ENCODE data around the gene GLIS1.

DNA sequence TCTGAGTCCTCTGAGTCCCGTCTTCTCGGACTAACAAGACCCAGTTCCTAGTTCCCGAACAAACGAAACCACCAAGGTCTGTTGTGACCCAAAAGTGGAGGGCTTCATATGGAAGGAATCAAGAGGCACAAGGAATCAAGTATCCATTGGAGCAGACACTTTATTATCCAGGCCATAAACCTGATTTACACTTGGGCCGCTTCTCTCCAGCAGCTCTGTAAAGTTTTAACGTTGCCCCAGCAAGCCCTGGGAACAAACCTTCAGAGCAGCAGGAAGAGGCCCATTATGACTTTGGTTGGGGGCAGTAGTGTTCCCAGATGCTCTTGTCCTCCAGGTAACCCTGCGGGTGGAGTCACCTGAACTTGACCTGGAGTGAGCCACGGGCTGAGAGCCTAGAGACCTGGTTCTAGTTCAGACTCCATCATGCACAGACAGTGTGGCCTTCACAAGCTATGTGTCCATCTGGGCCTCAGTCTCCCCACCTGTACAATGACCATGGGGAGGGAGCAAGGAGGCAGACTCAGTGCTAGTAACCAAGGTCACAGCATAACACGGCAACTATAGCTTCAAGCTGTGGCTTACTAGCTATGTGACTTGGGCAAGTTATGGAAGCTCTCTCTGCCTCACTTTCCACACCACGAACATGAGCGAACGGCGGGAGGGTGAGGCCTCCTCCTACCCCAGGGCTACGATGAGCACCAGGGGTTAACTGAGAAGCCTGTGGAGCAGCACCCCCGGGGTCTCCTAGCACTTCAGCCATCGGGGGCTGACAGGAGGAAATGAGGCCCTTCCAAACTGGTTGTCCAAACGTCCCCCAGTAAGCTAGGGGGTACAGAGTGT, 95.7 kb downstream of the GLIS1 start:
- TF ChIP-seq, protein P1, sequence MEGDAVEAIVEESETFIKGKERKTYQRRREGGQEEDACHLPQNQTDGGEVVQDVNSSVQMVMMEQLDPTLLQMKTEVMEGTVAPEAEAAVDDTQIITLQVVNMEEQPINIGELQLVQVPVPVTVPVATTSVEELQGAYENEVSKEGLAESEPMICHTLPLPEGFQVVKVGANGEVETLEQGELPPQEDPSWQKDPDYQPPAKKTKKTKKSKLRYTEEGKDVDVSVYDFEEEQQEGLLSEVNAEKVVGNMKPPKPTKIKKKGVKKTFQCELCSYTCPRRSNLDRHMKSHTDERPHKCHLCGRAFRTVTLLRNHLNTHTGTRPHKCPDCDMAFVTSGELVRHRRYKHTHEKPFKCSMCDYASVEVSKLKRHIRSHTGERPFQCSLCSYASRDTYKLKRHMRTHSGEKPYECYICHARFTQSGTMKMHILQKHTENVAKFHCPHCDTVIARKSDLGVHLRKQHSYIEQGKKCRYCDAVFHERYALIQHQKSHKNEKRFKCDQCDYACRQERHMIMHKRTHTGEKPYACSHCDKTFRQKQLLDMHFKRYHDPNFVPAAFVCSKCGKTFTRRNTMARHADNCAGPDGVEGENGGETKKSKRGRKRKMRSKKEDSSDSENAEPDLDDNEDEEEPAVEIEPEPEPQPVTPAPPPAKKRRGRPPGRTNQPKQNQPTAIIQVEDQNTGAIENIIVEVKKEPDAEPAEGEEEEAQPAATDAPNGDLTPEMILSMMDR (IDR thresholded peaks at IDR 0.05), result no peak
- no peak for TF ChIP-seq POLR2A (IDR thresholded peaks at IDR 0.05)

Data from heart left ventricle (tissue), 13 donors.